NB4 (cell line): ENCODE results near the gene GTF2H4.

Experiments used
- DNase-seq: peaks from one replicate; pipeline ENCODE4 v3.0.0; 2010; ENCODE audit warnings: low read depth
- H3K4me3 ChIP-seq: one replicate; pipeline ENCODE4 v1.5.1; 2011; ENCODE audit warnings: mild to moderate bottlenecking, low read depth, low read length, moderate library complexity
- MYC ChIP-seq: IDR thresholded peaks from 2 replicates; pipeline ENCODE4 v1.6.1; 2011; ENCODE audit warnings: low read depth, low read length
- POLR2A ChIP-seq: IDR thresholded peaks from 2 replicates; pipeline ENCODE4 v1.6.1; 2011; ENCODE audit warnings: mild to moderate bottlenecking; ENCODE audit not compliant: insufficient read length; ENCODE audit errors: extremely low read depth
- TF ChIP-seq, protein P1 (sequence below): IDR thresholded peaks from 2 replicates; pipeline ENCODE4 v1.6.1; 2011; ENCODE audit warnings: low read depth, low read length
- TF ChIP-seq, protein P2 (sequence below): IDR thresholded peaks from one replicate; pipeline ENCODE4 v1.5.1; 2012; ENCODE audit warnings: low read depth, low read length

GTF2H4 gene

DNA sequence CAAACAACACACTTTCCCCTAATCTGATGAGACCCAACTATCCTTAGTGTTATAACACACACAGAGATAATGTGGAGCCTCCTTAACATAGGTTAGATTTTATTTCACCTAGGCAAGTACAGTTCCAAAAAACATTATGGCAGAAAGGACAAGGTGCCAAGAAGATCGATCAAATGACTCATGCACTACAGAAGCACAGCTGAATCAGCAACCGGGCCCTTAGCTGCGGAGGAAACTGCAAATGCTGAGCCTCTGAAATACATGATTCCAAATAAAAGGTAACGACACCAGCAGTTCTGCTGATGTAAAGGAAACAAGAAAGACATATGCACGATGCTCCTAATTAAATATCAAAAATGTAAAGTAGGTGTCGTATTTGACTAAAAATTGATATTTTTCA is 55.6 kb downstream of the GTF2H4 start:
- DNase-seq = no peak
- TF ChIP-seq, protein P1, sequence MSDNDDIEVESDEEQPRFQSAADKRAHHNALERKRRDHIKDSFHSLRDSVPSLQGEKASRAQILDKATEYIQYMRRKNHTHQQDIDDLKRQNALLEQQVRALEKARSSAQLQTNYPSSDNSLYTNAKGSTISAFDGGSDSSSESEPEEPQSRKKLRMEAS = no peak
- TF ChIP-seq, protein P2, sequence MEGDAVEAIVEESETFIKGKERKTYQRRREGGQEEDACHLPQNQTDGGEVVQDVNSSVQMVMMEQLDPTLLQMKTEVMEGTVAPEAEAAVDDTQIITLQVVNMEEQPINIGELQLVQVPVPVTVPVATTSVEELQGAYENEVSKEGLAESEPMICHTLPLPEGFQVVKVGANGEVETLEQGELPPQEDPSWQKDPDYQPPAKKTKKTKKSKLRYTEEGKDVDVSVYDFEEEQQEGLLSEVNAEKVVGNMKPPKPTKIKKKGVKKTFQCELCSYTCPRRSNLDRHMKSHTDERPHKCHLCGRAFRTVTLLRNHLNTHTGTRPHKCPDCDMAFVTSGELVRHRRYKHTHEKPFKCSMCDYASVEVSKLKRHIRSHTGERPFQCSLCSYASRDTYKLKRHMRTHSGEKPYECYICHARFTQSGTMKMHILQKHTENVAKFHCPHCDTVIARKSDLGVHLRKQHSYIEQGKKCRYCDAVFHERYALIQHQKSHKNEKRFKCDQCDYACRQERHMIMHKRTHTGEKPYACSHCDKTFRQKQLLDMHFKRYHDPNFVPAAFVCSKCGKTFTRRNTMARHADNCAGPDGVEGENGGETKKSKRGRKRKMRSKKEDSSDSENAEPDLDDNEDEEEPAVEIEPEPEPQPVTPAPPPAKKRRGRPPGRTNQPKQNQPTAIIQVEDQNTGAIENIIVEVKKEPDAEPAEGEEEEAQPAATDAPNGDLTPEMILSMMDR = no peak
- TF ChIP-seq POLR2A = no peak
- TF ChIP-seq MYC = no peak
- H3K4me3 ChIP-seq = no peak overlapping the region
